ENCODE results near the gene TMCO1.
"Not testable (repeated sequence)": the region's sequence is repeated elsewhere in the genome, so short reads cannot be mapped to it uniquely, and the experiment has no call there.

The TMCO1 gene

DNA sequence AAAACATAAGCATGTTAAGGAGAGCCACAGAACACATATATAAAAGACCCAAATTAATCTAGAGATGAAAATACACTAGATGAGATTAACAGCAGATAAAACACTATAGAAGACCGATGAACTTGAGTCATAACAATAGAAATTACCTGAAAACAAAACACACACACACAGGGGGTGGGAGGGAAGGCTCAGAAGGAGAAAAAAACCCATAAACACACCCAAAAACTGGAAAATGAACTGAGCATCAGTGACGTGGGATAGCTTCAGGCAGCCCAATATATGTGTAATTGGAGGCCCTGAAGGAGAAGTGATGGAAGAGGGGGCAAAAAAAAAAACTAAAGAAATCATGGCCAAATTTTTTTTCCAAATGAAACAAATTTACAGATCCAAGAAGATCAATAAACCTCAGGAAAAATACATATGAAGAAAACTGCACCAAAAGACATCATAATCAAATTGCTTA is 81.7 kb downstream of the TMCO1 start:
- DNase-seq (ENCODE audit: low read depth in 2 of 2) = no peak

DNA sequence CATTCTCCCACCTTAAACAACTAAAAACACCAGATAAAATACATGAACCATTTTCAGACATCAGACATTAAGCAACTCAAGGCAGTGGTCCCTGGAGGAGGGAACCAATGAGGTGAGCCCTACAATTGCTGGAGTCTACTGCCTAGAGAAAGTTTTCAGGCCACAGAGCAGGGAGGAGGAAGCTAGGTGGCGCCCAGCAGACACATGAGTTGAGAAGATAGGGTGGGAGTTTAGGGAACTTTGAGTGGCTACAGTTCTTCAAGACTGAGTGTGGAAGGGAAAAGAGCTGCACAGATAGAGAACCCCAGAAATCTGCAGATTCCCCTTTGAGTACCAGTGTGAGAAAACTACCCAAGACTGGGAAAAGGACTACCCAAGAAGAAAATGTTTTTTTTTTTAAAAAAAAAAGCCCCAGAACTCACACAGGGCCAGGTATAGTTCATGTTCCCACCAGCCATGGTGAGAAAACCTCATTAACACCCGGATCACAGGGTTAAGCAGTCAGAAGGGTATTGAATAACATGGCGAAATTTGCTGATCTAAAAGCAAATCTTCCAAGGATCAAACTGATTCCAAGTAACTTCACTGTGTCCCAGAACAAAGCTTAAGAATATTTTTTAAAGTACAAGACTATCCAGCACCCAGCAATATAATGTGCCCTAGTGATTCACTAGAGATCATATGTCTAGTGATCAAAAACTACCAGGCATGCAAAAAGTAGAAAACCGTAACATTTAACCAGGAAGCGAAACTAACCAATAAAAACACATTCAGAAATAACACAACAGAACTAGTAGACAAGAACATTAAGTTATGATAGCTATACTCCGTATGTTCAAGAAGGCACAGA is 82.3 kb downstream of the TMCO1 start:
- no peak for DNase-seq (ENCODE audit: low read depth in 2 of 2)

DNA sequence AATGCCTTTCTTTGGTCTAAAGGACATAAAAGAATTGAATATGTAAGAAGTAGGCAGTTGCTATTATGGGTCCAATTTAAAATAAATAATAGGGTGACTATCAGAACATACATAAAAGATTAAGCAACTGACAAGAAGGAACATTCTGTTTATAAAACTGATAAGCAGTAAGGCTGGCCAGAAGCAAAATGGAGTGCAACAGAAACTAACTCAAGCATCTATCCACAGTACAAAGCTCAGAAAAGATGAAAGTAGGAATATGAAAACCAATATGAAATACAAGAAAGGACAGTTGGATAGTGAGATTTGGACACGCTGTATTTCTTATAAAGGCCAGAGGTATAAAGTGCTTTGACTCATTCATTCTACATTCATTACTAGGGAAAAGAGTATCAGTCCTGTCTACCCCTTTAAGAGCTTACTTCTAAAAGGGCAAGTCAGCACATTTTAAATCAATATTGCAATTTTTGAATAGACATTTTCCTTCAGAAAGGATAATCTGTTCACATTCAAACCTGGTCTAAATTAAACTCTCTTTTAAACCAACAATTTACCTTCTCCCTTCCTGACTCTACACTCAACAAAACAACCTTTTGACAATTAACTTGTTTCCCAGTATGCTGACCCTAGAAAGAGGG is 84.7 kb downstream of the TMCO1 start:
- no peak for DNase-seq (ENCODE audit: low read depth in 2 of 2)

DNA sequence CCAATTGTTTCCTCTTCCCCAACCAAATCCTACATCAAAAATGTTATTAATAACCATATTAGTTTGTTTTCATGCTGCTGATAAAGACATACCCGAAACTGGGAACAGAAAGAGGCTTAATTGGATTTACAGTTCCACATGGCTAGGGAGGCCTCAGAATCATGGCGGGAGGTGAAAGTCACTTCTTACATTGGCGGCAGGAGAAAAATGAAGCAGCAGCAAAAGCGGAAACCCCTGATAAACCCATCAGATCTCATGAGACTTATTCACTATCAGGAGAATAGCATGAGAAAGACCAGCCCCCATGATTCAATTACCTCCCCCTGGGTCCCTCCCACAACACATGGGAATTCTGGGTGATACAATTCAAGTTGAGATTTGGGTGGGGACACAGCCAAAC is 87.9 kb downstream of the TMCO1 start:
- not testable (repeated sequence) for DNase-seq (ENCODE audit: low read depth in 2 of 2)

DNA sequence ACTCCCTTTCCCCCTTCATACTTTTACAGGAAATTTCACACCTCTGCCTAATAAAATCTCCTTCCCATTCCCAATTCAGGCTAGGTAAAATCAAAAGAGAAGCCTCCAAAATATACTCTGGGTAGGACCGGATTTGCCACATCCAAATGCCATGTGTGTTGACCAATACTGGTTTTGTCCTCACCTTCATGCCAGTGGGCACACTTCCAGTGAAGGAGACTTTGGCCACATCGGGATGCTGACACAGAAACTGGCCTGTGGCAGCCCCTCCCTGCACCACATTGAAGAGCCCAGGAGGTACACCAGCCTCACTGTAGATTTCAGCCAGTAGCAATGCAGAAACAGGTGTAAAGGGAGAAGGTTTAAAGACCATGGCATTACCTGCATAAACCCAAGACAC is 88.4 kb downstream of the TMCO1 start:
- no peak for DNase-seq (ENCODE audit: low read depth in 2 of 2)

DNA sequence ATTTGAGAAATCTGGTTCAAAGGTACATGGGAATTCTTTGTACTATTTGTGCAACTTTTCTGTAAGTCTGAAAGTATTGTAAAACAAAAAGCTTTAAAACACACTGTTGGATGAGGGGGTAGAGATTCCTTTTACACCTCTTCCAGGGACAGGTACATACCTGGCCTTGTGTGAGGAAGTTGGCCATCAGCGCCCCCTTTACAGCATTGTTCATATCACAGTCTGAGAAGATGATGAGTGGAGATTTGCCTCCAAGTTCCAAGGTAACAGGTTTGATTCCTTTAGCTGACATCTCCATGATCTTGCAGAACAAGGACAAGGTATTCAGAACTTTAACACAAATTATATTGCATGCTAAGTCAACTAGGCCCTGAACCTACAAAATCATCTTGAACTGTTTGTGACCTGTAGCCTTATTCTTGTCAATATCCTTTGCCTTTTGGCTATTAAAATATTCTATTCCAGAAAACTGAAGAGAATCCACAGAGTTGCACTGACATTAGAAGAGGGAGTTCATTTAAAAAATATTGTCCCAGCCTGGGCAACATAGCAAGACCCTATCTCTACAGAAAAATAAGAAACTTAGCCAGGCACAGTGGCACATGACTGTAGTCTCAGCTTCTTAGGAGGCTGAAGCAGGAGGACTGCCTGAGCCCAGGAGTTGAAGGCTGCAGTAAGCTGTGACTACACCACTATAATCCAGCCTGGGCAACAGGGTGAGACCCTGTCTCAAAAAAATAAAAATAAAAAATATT is 89.2 kb downstream of the TMCO1 start:
- DNase-seq (ENCODE audit: low read depth in 2 of 2) = no peak

- DNase-seq (ENCODE audit: low read depth in 2 of 2) = no peak
Measured at GRCh38 chr1:165678509-165678908, 90.2 kb downstream of the TMCO1 start.
